ENCODE data around the gene CNTN1. TPM values are rescaled to one million over a fixed set of nuclear protein-coding genes. Genes with fewer than 3 reads are reported as not detected.

Gene CNTN1
- total and polyA plus RNA-seq, 10 donors, result 0.50 to 12.3 (median 5.8) TPM

GRCh38 chr12:40843495-40843894 lies 151.3 kb downstream of the CNTN1 start:
- Histone ChIP-seq H3K4me3 (no peak overlapping the region), H3K4me1 (no peaks in the 10 kb centered on the region), H3K27ac (no peak overlapping the region), H3K9me3 (peaks cover 0 to 15% (median 4%) of the 10 kb centered on the region in 8 donors), H3K36me3 (no peaks in the 10 kb centered on the region), H3K27me3 (replicated peaks in 1 of 7) (no peaks in the 10 kb centered on the region)
- TF ChIP-seq POLR2A (IDR thresholded peaks at IDR 0.05), result no peak
- intact Hi-C loops (cut with DNase I; ENCODE audit: low total_unique reads), result no loop called here
- no peak for DNase-seq
- 72 to 83% (median 77%) methylated on average over 3 of the region's 3 CpGs for WGBS, 5 donors

- no peaks in the 10 kb centered on the region for H3K4me1 ChIP-seq
- TF ChIP-seq CTCF (IDR thresholded peaks at IDR 0.05 in 8 of 11, conservative IDR thresholded peaks at IDR 0.05 in 3 of 11) (no peak), POLR2A (IDR thresholded peaks at IDR 0.05) (no peak), POLR2AphosphoS5 (IDR thresholded peaks at IDR 0.05) (no peak)
- H3K27ac ChIP-seq, result no peak overlapping the region
- 50 to 81% (median 61%) methylated on average over 1 of the region's 1 CpG for WGBS, 5 donors
- intact Hi-C loops (cut with DNase I; ENCODE audit: low total_unique reads), result no loop called here
- H3K4me3 ChIP-seq, result no peak overlapping the region
- no peaks in the 10 kb centered on the region for H3K27me3 ChIP-seq (replicated peaks in 1 of 7)
- H3K36me3 ChIP-seq, result no peaks in the 10 kb centered on the region
- H3K9me3 ChIP-seq, result no peaks in the 10 kb centered on the region
- no peak for DNase-seq
Measured at GRCh38 chr12:40853221-40853620, 161.0 kb downstream of the CNTN1 start.

- Histone ChIP-seq H3K4me1 (no peaks in the 10 kb centered on the region), H3K36me3 (no peaks in the 10 kb centered on the region), H3K27me3 (replicated peaks in 1 of 7) (no peaks in the 10 kb centered on the region), H3K27ac (no peak overlapping the region), H3K4me3 (no peak overlapping the region), H3K9me3 (no peaks in the 10 kb centered on the region)
- no peak for DNase-seq
- intact Hi-C loops (cut with DNase I; ENCODE audit: low total_unique reads), result no loop called here
- TF ChIP-seq CTCF (IDR thresholded peaks at IDR 0.05 in 8 of 11, conservative IDR thresholded peaks at IDR 0.05 in 3 of 11) (no peak), POLR2AphosphoS5 (IDR thresholded peaks at IDR 0.05) (no peak), POLR2A (IDR thresholded peaks at IDR 0.05) (no peak)
- WGBS, 5 donors, result 53 to 73% (median 63%) methylated on average over 4 of the region's 4 CpGs
Measured at GRCh38 chr12:40854604-40855003, 162.4 kb downstream of the CNTN1 start.

- Histone ChIP-seq H3K4me1 (no peaks in the 10 kb centered on the region), H3K36me3 (no peaks in the 10 kb centered on the region), H3K27me3 (replicated peaks in 1 of 7) (no peaks in the 10 kb centered on the region), H3K4me3 (no peak overlapping the region), H3K27ac (no peak overlapping the region), H3K9me3 (no peaks in the 10 kb centered on the region)
- no peak for DNase-seq
- 85 to 93% (median 91%) methylated on average over 1 of the region's 1 CpG for WGBS, 5 donors
- TF ChIP-seq POLR2AphosphoS5 (IDR thresholded peaks at IDR 0.05) (no peak), CTCF (IDR thresholded peaks at IDR 0.05 in 8 of 11, conservative IDR thresholded peaks at IDR 0.05 in 3 of 11) (no peak), POLR2A (IDR thresholded peaks at IDR 0.05) (no peak)
- intact Hi-C loops (cut with DNase I; ENCODE audit: low total_unique reads), result no loop called here
Measured at GRCh38 chr12:40864891-40865290, 172.7 kb downstream of the CNTN1 start.

- intact Hi-C loops (cut with DNase I; ENCODE audit: low total_unique reads), result no loop called here
- Histone ChIP-seq H3K27ac (no peak overlapping the region), H3K4me3 (no peak overlapping the region), H3K27me3 (replicated peaks in 1 of 7) (no peaks in the 10 kb centered on the region), H3K4me1 (no peaks in the 10 kb centered on the region), H3K9me3 (no peaks in the 10 kb centered on the region), H3K36me3 (no peaks in the 10 kb centered on the region)
- no peak for TF ChIP-seq CTCF (IDR thresholded peaks at IDR 0.05 in 8 of 11, conservative IDR thresholded peaks at IDR 0.05 in 3 of 11)
- no peak for TF ChIP-seq POLR2A (IDR thresholded peaks at IDR 0.05)
- no peak for TF ChIP-seq POLR2AphosphoS5 (IDR thresholded peaks at IDR 0.05)
- no peak for DNase-seq
Measured at GRCh38 chr12:40870981-40871380, 178.7 kb downstream of the CNTN1 start.
